A549 (cell line): ENCODE measurements around the gene TAF4. TPM values are rescaled to one million over a fixed set of nuclear protein-coding genes. Genes with fewer than 3 reads are reported as not detected.
A peak's percentile ranks its signal among the peaks of the same experiment; 100 is the strongest.

Source experiments
- ATAC-seq, 2 experiments: fragments of 200-7000 bp in 1 of 2; fragments of >200 bp in 1 of 2; cut with Nextera tagmentation in 1 of 2; cut with Tn5 transposase in 1 of 2; 3 replicates each; pipeline versions ENCODE4 v1.8.0 to v1.9.1; 2018 to 2020; ENCODE audit warnings: mild to moderate bottlenecking in 1 of 2, moderate library complexity in 1 of 2
- CTCF ChIA-PET: fragments of 300-600 bp; sonication (Branson Sonifier 250); formaldehyde crosslinking; extraction: SDS; loops from one replicate; lab custom pipeline; 2021; ENCODE audit warnings: antibody characterized with exemption, inconsistent platforms; lab: Yijun Ruan, JAX
- POLR2A ChIA-PET: fragments of 350-600 bp; formaldehyde crosslinking; extraction: SDS; loops from one replicate; lab custom pipeline; 2021; ENCODE audit warnings: antibody characterized with exemption, inconsistent platforms; lab: Yijun Ruan, JAX
- DNase-seq, 2 experiments: peaks; one replicate each; pipeline versions ENCODE4 v3.0.0 to v3.0.0-alpha.2; 2011 to 2016; ENCODE audit warnings: low read depth in 1 of 2, low spot score in 1 of 2
- FAIRE-seq: peaks from 2 replicates; lab custom pipeline; 2011; peaks lifted over from hg19 to GRCh38; lab: Jason Lieb, UNC
- H3K27ac ChIP-seq, 2 experiments: fragments of >200 bp; sonication (Bioruptor Twin); formaldehyde crosslinking; 3 replicates each; pipeline ENCODE4 v1.5.1; 2016 to 2017
- H3K4me1 ChIP-seq: fragments of >200 bp; sonication (Bioruptor Twin); formaldehyde crosslinking; 3 replicates; pipeline ENCODE4 v1.6.1; 2016
- H3K4me2 ChIP-seq: fragments of >200 bp; sonication (Bioruptor Twin); formaldehyde crosslinking; 3 replicates; pipeline ENCODE4 v1.6.1; 2016
- H3K4me3 ChIP-seq: fragments of >200 bp; sonication (Bioruptor Twin); formaldehyde crosslinking; 3 replicates; pipeline ENCODE4 v1.5.1; 2016
- H3K9me3 ChIP-seq: fragments of >200 bp; sonication (Bioruptor Twin); formaldehyde crosslinking; 3 replicates; pipeline ENCODE4 v1.6.1; 2016
- CHD2 ChIP-seq: fragments of 150-350 bp; IDR thresholded peaks from 2 replicates; pipeline ENCODE4 v1.6.1; 2014; ENCODE audit warnings: low read length; ENCODE audit not compliant: partially characterized antibody
- CHD4 ChIP-seq: fragments of 200-600 bp; sonication (generic); IDR thresholded peaks from 2 replicates; pipeline ENCODE4 v1.6.1; 2016; ENCODE audit warnings: antibody characterized with exemption, mild to moderate bottlenecking, borderline replicate concordance
- EHMT2 ChIP-seq: fragments of 200-600 bp; sonication (generic); IDR thresholded peaks from 2 replicates; pipeline ENCODE4 v1.6.1; 2016; ENCODE audit warnings: antibody characterized with exemption, low read depth, mild to moderate bottlenecking, moderate library complexity
- ELK1 ChIP-seq: fragments of 150-350 bp; IDR thresholded peaks from 2 replicates; pipeline ENCODE4 v1.6.1; 2014; ENCODE audit warnings: low read depth, mild to moderate bottlenecking, low read length
- EP300 ChIP-seq, 2 experiments: fragments of >200 bp; sonication (Bioruptor Twin); formaldehyde crosslinking; IDR thresholded peaks; 2 replicates in 1 of 2; 3 replicates in 1 of 2; pipeline ENCODE4 v1.6.1; 2016 to 2017
- ESRRA ChIP-seq: fragments of 150-350 bp; IDR thresholded peaks from 2 replicates; pipeline ENCODE4 v1.6.1; 2014; ENCODE audit warnings: mild to moderate bottlenecking, low read length, borderline replicate concordance
- FOSL2 ChIP-seq, 2 experiments: fragments of 450-650 bp in 1 of 2; fragments of >200 bp in 1 of 2; sonication (Bioruptor Twin) in 1 of 2; formaldehyde crosslinking; IDR thresholded peaks; 2 replicates each; pipeline versions ENCODE4 v1.5.0 to v1.6.1; 2016 to 2020; ENCODE audit warnings: mild to moderate bottlenecking in 1 of 2, moderate library complexity in 1 of 2
- FOXS1 ChIP-seq: fragments of 250-450 bp; sonication (Bioruptor Pico); IDR thresholded peaks from 2 replicates; pipeline ENCODE4 v1.5.0; 2020; ENCODE audit warnings: mild to moderate bottlenecking, moderate library complexity
- GATA3 ChIP-seq: IDR thresholded peaks from 2 replicates; pipeline ENCODE4 v1.6.1; 2012; ENCODE audit warnings: borderline replicate concordance
- HES2 ChIP-seq: fragments of >200 bp; sonication (Bioruptor Twin); formaldehyde crosslinking; IDR thresholded peaks from 2 replicates; pipeline ENCODE4 v1.6.1; 2016
- JUN ChIP-seq, 2 experiments: fragments of >200 bp; sonication (Bioruptor Twin); formaldehyde crosslinking; IDR thresholded peaks; 2 replicates in 1 of 2; 3 replicates in 1 of 2; pipeline ENCODE4 v1.6.1; 2016 to 2017
- JUNB ChIP-seq: fragments of >200 bp; sonication (Bioruptor Twin); formaldehyde crosslinking; IDR thresholded peaks from 2 replicates; pipeline ENCODE4 v1.6.1; 2016
- KDM1A ChIP-seq: fragments of 200-600 bp; sonication (generic); IDR thresholded peaks from 2 replicates; pipeline ENCODE4 v1.6.1; 2016; ENCODE audit warnings: low read depth, mild to moderate bottlenecking
- MAFK ChIP-seq: fragments of 450-650 bp; IDR thresholded peaks from 2 replicates; pipeline ENCODE4 v1.6.1; 2014; ENCODE audit not compliant: partially characterized antibody
- MYC ChIP-seq: IDR thresholded peaks from 2 replicates; pipeline ENCODE4 v1.6.1; 2012; ENCODE audit warnings: mild to moderate bottlenecking, inconsistent platforms, low read length, improper control_type of control experiment, borderline replicate concordance
- RARB ChIP-seq: fragments of 250-450 bp; sonication (Bioruptor Pico); IDR thresholded peaks from 2 replicates; pipeline ENCODE4 v1.8.0; 2021; ENCODE audit warnings: mild to moderate bottlenecking, moderate library complexity
- RCOR1 ChIP-seq: fragments of 150-350 bp; IDR thresholded peaks from 2 replicates; pipeline ENCODE4 v1.6.1; 2014; ENCODE audit warnings: antibody characterized with exemption, low read length, low read depth
- SMC3 ChIP-seq: fragments of >200 bp; sonication (Bioruptor Twin); formaldehyde crosslinking; IDR thresholded peaks from 3 replicates; pipeline ENCODE4 v1.6.1; 2018; ENCODE audit warnings: inconsistent platforms
- SREBF2 ChIP-seq: fragments of 450-650 bp; IDR thresholded peaks from 2 replicates; pipeline ENCODE4 v1.6.1; 2014; ENCODE audit warnings: mild to moderate bottlenecking, moderate library complexity
- TP53 ChIP-seq: fragments of 250-450 bp; sonication (Bioruptor Pico); IDR thresholded peaks from 2 replicates; pipeline ENCODE4 v1.5.0; 2021; ENCODE audit warnings: mild to moderate bottlenecking, moderate library complexity
- USF2 ChIP-seq: fragments of 450-650 bp; IDR thresholded peaks from 2 replicates; pipeline ENCODE4 v1.6.1; 2014; ENCODE audit warnings: antibody characterized with exemption
- ZC3H11A ChIP-seq: fragments of 450-650 bp; IDR thresholded peaks from 2 replicates; pipeline ENCODE4 v1.6.1; 2014; ENCODE audit warnings: antibody characterized with exemption, mild to moderate bottlenecking
- ZNF302 ChIP-seq: fragments of 250-450 bp; sonication (Bioruptor Pico); IDR thresholded peaks from 2 replicates; pipeline ENCODE4 v1.9.0; 2021; ENCODE audit warnings: inconsistent platforms, mild to moderate bottlenecking, moderate library complexity
- WGBS: methylation state at CpG from one replicate; pipeline ENCODE4 v1.1.6; 2017; ENCODE audit errors: missing lambda C conversion rate; 5-methylcytosine and 5-hydroxymethylcytosine counted together
- polyA plus RNA-seq, 4 experiments: library from polyadenylated mRNA; depleted of rRNA in 3 of 4; stranded (reverse); fragments of >200 nt; fragmentation: RNase III in 1 of 4; extraction: RNeasy Plus Mini Kit Qiagen cat#74134 plus additional on column Dnase treatment in 1 of 4; gene quantifications; 2 replicates in 3 of 4; 3 replicates in 1 of 4; pipeline ENCODE4 v1.2.3, GENCODE V29; 2011 to 2017
- TF ChIP-seq, protein P1 (sequence below): fragments of 200-600 bp; sonication (generic); IDR thresholded peaks from 2 replicates; pipeline ENCODE4 v1.6.1; 2016; ENCODE audit warnings: antibody characterized with exemption, mild to moderate bottlenecking, moderate library complexity
- TF ChIP-seq, protein P2 (sequence below): fragments of 250-450 bp; sonication (Bioruptor Pico); IDR thresholded peaks from 2 replicates; pipeline ENCODE4 v1.5.0; 2020; ENCODE audit warnings: low read depth, mild to moderate bottlenecking, moderate library complexity
- TF ChIP-seq, protein P3 (sequence below): fragments of >200 bp; sonication (Bioruptor Twin); formaldehyde crosslinking; IDR thresholded peaks from 3 replicates; pipeline ENCODE4 v1.5.1; 2016

The TAF4 gene
- polyA plus RNA-seq, 2 of the 4 experiments (the other 2 are of a cell fraction) = 6.1 to 11.0 TPM

DNA sequence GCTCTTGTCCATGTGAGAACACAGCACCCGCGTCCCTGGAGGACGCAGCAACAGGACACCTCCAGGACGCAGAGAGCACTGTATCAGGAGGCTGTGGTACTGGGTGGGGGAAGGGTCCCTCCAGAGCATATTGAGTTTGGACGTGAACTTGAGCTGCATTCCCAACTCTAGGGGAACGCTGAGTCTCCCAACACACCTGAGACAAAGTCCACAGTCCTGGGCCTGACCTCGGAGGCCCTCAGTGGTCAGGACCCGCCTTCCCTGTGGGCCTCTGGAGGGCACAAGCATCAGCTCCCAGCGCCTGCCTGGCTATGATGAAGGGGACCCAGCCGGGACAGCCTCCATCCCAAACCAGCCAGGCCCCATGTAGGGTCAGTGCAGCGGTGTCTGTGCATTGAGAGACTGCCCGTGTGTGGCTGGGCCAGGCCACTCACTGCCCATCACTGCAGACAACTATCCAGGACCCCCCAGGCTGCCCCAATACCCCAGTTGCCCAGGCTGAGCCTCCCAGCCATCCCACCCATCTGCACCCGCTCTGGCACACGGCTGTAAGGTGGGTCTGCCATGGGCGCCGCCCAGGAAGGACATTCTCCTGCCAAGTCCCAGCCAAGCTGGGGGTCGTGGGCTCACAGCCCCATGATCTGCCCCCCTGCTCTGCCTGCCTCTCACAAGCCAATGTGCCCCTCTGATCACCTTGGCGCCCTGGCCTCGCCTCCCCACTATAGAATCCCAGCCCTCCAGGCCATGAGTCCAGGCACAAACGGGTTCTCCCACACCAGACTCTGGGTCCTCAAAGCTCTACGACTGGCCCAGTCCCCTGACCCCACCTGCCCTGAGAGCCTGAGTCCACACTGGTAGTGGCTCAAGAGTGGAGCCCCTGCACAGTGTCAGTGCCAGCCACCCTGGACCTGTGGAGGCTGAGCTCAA lies 115.7 kb downstream of the TAF4 start:
- CTCF ChIA-PET = no interaction called here
- no peak for DNase-seq

DNA sequence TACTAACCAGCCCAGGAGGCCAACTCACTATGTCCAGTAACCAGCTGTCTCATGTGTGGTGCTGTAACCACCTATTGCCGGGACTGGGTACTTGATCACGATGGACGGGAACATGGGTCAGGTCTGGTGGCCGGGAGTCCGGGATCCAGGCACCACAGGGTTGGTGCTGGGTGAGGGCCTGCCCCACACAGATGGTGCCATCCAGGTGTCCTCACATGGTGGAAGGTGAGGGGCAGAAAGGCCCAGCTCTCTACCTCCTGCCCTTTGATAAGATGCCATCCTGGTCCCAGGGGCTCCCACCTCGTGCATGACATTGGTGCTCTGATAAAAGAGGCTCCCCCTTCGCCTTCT lies 116.3 kb downstream of the TAF4 start:
- Histone ChIP-seq H3K4me3 (no peak overlapping the region), H3K4me1 (no peaks in the 10 kb centered on the region), H3K27ac (no peak overlapping the region), H3K4me2 (no peak overlapping the region), H3K9me3 (peaks cover 8% of the 10 kb centered on the region; the same call in 1 of the 3 replicates)
- POLR2A ChIA-PET = no interaction called here
- CTCF ChIA-PET = no interaction called here
- TF ChIP-seq RCOR1 (no peak), MAFK (no peak), ESRRA (no peak), CHD2 (no peak), ELK1 (no peak), RARB (CRISPR knock-in tag) (no peak), USF2 (no peak), TP53 (CRISPR knock-in tag) (no peak), EP300 (IDR thresholded peaks at IDR 0.05) (no peak), ZNF302 (no peak), KDM1A (no peak)
- TF ChIP-seq, protein P1, sequence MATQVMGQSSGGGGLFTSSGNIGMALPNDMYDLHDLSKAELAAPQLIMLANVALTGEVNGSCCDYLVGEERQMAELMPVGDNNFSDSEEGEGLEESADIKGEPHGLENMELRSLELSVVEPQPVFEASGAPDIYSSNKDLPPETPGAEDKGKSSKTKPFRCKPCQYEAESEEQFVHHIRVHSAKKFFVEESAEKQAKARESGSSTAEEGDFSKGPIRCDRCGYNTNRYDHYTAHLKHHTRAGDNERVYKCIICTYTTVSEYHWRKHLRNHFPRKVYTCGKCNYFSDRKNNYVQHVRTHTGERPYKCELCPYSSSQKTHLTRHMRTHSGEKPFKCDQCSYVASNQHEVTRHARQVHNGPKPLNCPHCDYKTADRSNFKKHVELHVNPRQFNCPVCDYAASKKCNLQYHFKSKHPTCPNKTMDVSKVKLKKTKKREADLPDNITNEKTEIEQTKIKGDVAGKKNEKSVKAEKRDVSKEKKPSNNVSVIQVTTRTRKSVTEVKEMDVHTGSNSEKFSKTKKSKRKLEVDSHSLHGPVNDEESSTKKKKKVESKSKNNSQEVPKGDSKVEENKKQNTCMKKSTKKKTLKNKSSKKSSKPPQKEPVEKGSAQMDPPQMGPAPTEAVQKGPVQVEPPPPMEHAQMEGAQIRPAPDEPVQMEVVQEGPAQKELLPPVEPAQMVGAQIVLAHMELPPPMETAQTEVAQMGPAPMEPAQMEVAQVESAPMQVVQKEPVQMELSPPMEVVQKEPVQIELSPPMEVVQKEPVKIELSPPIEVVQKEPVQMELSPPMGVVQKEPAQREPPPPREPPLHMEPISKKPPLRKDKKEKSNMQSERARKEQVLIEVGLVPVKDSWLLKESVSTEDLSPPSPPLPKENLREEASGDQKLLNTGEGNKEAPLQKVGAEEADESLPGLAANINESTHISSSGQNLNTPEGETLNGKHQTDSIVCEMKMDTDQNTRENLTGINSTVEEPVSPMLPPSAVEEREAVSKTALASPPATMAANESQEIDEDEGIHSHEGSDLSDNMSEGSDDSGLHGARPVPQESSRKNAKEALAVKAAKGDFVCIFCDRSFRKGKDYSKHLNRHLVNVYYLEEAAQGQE = no peak
- FAIRE-seq = no peak
- peak; percentile 22 to 30; a peak in 3 of 6 replicates for ATAC-seq
- 63% methylated on average over 5 of the region's 7 CpGs for WGBS
- DNase-seq = no peak

More for the DNA sequence above, 115.7 kb downstream of the TAF4 start:
- ATAC-seq (peak; percentile 26 to 60; a peak in 4 of 6 replicates), FAIRE-seq (no peak)
- TF ChIP-seq USF2 (no peak), JUN (IDR thresholded peaks at IDR 0.05) (no peak), SREBF2 (no peak), FOXS1 (CRISPR knock-in tag) (no peak), GATA3 (no peak), MAFK (no peak), TP53 (CRISPR knock-in tag) (no peak), JUNB (no peak), ESRRA (no peak), MYC (no peak), CHD4 (no peak), FOSL2 (IDR thresholded peaks at IDR 0.05) (no peak), FOSL2 (CRISPR knock-in tag; IDR thresholded peaks at IDR 0.05) (no peak), EP300 (IDR thresholded peaks at IDR 0.05) (no peak), HES2 (no peak), SMC3 (no peak), EHMT2 (no peak), ZC3H11A (no peak)
- TF ChIP-seq, protein P2, sequence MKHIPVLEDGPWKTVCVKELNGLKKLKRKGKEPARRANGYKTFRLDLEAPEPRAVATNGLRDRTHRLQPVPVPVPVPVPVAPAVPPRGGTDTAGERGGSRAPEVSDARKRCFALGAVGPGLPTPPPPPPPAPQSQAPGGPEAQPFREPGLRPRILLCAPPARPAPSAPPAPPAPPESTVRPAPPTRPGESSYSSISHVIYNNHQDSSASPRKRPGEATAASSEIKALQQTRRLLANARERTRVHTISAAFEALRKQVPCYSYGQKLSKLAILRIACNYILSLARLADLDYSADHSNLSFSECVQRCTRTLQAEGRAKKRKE (CRISPR knock-in tag) = no peak
- TF ChIP-seq, protein P3, sequence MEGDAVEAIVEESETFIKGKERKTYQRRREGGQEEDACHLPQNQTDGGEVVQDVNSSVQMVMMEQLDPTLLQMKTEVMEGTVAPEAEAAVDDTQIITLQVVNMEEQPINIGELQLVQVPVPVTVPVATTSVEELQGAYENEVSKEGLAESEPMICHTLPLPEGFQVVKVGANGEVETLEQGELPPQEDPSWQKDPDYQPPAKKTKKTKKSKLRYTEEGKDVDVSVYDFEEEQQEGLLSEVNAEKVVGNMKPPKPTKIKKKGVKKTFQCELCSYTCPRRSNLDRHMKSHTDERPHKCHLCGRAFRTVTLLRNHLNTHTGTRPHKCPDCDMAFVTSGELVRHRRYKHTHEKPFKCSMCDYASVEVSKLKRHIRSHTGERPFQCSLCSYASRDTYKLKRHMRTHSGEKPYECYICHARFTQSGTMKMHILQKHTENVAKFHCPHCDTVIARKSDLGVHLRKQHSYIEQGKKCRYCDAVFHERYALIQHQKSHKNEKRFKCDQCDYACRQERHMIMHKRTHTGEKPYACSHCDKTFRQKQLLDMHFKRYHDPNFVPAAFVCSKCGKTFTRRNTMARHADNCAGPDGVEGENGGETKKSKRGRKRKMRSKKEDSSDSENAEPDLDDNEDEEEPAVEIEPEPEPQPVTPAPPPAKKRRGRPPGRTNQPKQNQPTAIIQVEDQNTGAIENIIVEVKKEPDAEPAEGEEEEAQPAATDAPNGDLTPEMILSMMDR = no peak
- no peak overlapping the region for H3K4me2 ChIP-seq
- WGBS = 42% methylated on average over 14 of the region's 21 CpGs
- H3K9me3 ChIP-seq = peaks cover 8% of the 10 kb centered on the region; the same call in 1 of the 3 replicates
- POLR2A ChIA-PET = no interaction called here
- H3K4me3 ChIP-seq = no peak overlapping the region
- H3K4me1 ChIP-seq = no peaks in the 10 kb centered on the region
- H3K27ac ChIP-seq = no peak overlapping the region
